ENCODE results near the gene HK3. TPM values are rescaled to one million over a fixed set of nuclear protein-coding genes. Genes with fewer than 3 reads are reported as not detected.

Gene HK3
- polyA plus RNA-seq, 1 donor (not counting 4 experiments of a cell fraction or from before 2014, with no cell fraction given): not detected

GRCh38 chr5:176886336-176887251 is 12.6 kb downstream of the HK3 start:
- no peaks in the 10 kb centered on the region for H3K9me1 ChIP-seq (ENCODE audit: control insufficient read depth, extremely low read depth, insufficient read depth, low read length)
- DNase-seq (ENCODE audit: low read depth, low spot score) (no peak), FAIRE-seq (no peak)
- H3K27me3 ChIP-seq (ENCODE audit: control insufficient read depth, extremely low read depth, insufficient read depth, low read length): peaks cover 4% of the 10 kb centered on the region
- TF ChIP-seq EZH2 (IDR thresholded peaks at IDR 0.05; ENCODE audit: low read length) (no peak), CTCF (optimal IDR thresholded peaks at IDR 0.05 in 1 of 3, IDR thresholded peaks at IDR 0.05 in 1 of 3, conservative IDR thresholded peaks at IDR 0.05 in 1 of 3; ENCODE audit: extremely low read depth in 1 of 3, insufficient read depth in 2 of 3, low read length in 3 of 3) (no peak)
- H3K36me3 ChIP-seq (ENCODE audit: control insufficient read depth in 2 of 2, extremely low read depth in 1 of 2, insufficient read depth in 2 of 2, low read length in 2 of 2): no peaks in the 10 kb centered on the region
- H3K79me2 ChIP-seq (ENCODE audit: control insufficient read depth, insufficient read depth, low read length): no peaks in the 10 kb centered on the region
- H3K9me3 ChIP-seq (ENCODE audit: control insufficient read depth, low read depth, low read length): no peaks in the 10 kb centered on the region
- dilution Hi-C loops (cut with MboI; ENCODE audit: extremely low pct_ligation_motif_present, low sequenced_read_pairs): no loop called here
- H3K27ac ChIP-seq (ENCODE audit: control insufficient read depth, insufficient read depth, low read length): no peak overlapping the region
- H3K4me3 ChIP-seq (ENCODE audit: control insufficient read depth in 2 of 3, extremely low read depth in 1 of 3, insufficient read depth in 2 of 3, low read depth in 1 of 3, low read length in 3 of 3): no peak overlapping the region
- no peak overlapping the region for H3K9ac ChIP-seq (ENCODE audit: control insufficient read depth, extremely low read depth, insufficient read depth, low read length)
- no peaks in the 10 kb centered on the region for H3K4me1 ChIP-seq (ENCODE audit: control insufficient read depth, extremely low read depth, insufficient read depth, low read length)
- no peaks in the 10 kb centered on the region for H4K20me1 ChIP-seq (ENCODE audit: control insufficient read depth, extremely low read depth, insufficient read depth, low read length)
- no peak overlapping the region for H2AFZ ChIP-seq (ENCODE audit: control insufficient read depth, low read length)
- no peak overlapping the region for H3K4me2 ChIP-seq (ENCODE audit: control insufficient read depth, extremely low read depth, insufficient read depth, low read depth, low read length)

GRCh38 chr5:176884571-176884890 is 14.6 kb downstream of the HK3 start:
- no peak for FAIRE-seq

More at GRCh38 chr5:176884571-176884890, 14.6 kb downstream of the HK3 start:
- Histone ChIP-seq H3K4me3 (ENCODE audit: control insufficient read depth in 2 of 3, extremely low read depth in 1 of 3, insufficient read depth in 2 of 3, low read depth in 1 of 3, low read length in 3 of 3) (no peak overlapping the region), H3K4me2 (ENCODE audit: control insufficient read depth, extremely low read depth, insufficient read depth, low read depth, low read length) (no peak overlapping the region), H3K27ac (ENCODE audit: control insufficient read depth, insufficient read depth, low read length) (no peak overlapping the region), H3K27me3 (ENCODE audit: control insufficient read depth, extremely low read depth, insufficient read depth, low read length) (no peaks in the 10 kb centered on the region), H3K9ac (ENCODE audit: control insufficient read depth, extremely low read depth, insufficient read depth, low read length) (no peak overlapping the region), H3K9me1 (ENCODE audit: control insufficient read depth, extremely low read depth, insufficient read depth, low read length) (no peaks in the 10 kb centered on the region), H4K20me1 (ENCODE audit: control insufficient read depth, extremely low read depth, insufficient read depth, low read length) (no peaks in the 10 kb centered on the region), H3K36me3 (ENCODE audit: control insufficient read depth in 2 of 2, extremely low read depth in 1 of 2, insufficient read depth in 2 of 2, low read length in 2 of 2) (no peaks in the 10 kb centered on the region), H3K79me2 (ENCODE audit: control insufficient read depth, insufficient read depth, low read length) (no peaks in the 10 kb centered on the region), H2AFZ (ENCODE audit: control insufficient read depth, low read length) (no peak overlapping the region), H3K9me3 (ENCODE audit: control insufficient read depth, low read depth, low read length) (no peaks in the 10 kb centered on the region), H3K4me1 (ENCODE audit: control insufficient read depth, extremely low read depth, insufficient read depth, low read length) (no peaks in the 10 kb centered on the region)
- TF ChIP-seq EZH2 (IDR thresholded peaks at IDR 0.05; ENCODE audit: low read length) (no peak), CTCF (optimal IDR thresholded peaks at IDR 0.05 in 1 of 3, IDR thresholded peaks at IDR 0.05 in 1 of 3, conservative IDR thresholded peaks at IDR 0.05 in 1 of 3; ENCODE audit: extremely low read depth in 1 of 3, insufficient read depth in 2 of 3, low read length in 3 of 3) (no peak)
- no peak for DNase-seq (ENCODE audit: low read depth, low spot score)
- dilution Hi-C loops (cut with MboI; ENCODE audit: extremely low pct_ligation_motif_present, low sequenced_read_pairs): no loop called here

Data from keratinocyte (primary cell).